ENCODE measurements around the gene INPP4A. TPM values are rescaled to one million over a fixed set of nuclear protein-coding genes. Genes with fewer than 3 reads are reported as not detected.

The INPP4A gene
- total RNA-seq, 2 experiments from 2014 or later, result 123 to 127 TPM

DNA sequence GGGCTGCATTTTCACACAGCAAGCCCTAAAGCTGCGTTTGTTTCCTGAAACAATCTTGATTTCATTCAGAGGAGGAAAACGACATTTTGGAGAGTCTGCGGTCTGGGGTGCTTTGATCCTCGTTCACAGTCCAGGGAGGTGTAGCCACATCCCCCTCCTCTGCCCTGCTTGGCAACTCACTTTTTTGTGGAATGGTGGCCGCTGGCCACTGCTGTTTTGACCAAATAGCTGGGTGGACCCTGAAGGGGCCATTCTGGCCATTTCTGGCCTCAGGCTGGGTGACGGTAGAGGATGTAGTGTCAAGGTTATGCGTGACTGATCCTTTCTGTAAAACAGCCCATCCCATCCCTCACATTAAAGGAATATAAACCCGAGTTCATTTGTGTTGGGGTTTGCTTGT lies 62.2 kb downstream of the INPP4A start:
- POLR2A ChIA-PET, result interaction anchor here (1.6 to 2.3 kb wide), 2 partner anchors 8 to 12 kb away, joined by 5 to 6 read pairs; no protein-coding TSS in a partner anchor
- Mint-ChIP-seq H3K4me3 (no peak overlapping the region), H3K4me1 (peaks cover 79% of the 10 kb centered on the region), H3K9me3 (no peaks in the 10 kb centered on the region), H3K27ac (peak overlapping the region; percentile 14), H3K27me3 (no peaks in the 10 kb centered on the region), H3K36me3 (ENCODE audit: low read depth) (peaks cover 37% of the 10 kb centered on the region)
- DNase-seq, result no peak
- CTCF ChIA-PET, result no interaction called here

DNA sequence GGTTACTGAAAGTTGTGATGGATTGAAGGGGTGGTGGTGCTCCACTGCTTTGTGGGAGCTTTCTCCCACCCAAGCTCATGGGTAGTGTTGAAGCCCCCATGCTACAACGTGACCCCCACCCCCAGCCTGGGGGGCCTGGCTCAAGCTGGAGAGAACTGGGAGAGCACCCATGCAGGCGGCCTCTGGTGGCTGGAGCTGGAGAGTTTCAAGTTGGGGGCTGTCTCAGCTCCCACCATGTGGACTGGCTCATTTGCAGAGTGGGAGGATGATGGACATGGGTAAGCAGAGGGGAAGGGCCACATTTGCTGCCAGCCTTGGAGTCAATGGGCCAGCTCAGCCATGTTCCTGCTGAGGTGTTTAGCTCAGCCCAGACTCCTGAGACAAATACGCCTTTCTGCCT lies 62.8 kb downstream of the INPP4A start:
- peak overlapping the region; percentile 38 for H3K27ac Mint-ChIP-seq
- no peak overlapping the region for H3K4me3 Mint-ChIP-seq
- no peaks in the 10 kb centered on the region for H3K9me3 Mint-ChIP-seq
- POLR2A ChIA-PET, result interaction anchor here (0.8 to 1.6 kb wide), 4 partner anchors 13 to 55 kb away, joined by 3 to 5 read pairs (median 3); no protein-coding TSS in a partner anchor
- DNase-seq, result no peak
- peaks cover 37% of the 10 kb centered on the region for H3K36me3 Mint-ChIP-seq (ENCODE audit: low read depth)
- CTCF ChIA-PET, result interaction anchor here (0.7 to 1.3 kb wide), 2 partner anchors 19 to 20 kb away, joined by 3 read pairs; no protein-coding TSS in a partner anchor
- peaks cover 81% of the 10 kb centered on the region for H3K4me1 Mint-ChIP-seq
- no peaks in the 10 kb centered on the region for H3K27me3 Mint-ChIP-seq

DNA sequence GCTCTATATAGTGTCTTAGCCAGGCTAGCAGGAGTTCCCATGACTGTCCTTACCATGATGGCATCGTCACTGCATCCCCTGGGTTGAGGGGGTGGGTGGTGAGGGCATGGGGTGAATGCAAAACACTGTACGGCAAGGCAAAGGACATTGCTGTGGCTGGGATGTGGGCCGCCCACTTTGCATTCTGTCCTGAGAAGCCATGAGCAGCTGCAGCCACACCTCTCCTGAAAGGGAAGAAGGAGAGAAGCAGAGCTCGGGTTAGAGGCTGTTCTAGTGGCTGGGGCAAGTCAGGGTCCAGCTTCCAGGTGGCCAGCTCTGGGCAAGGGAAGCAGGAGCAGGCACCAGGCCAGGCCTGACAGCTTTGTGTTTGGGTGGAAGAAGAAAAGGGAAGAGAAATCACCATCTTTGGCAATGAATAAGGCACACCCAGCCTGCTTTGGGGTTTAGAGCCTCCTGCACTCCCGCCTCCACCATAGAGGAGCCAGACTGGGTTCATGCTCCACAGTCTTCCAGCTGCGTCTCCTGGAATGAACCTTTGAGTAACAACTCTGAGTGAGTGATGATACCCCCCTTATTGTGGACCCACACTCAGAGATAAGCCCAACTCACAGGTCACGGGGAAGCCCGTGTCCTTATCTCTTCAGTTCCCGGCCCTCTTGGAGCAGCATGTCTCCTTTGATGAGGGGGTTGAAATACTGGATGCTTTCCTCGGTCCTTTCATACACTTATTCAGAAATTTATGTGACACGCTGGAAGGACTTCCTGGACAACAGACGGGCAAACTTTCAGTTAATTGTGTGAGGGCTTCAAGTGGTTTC lies 63.4 kb downstream of the INPP4A start:
- Mint-ChIP-seq H3K4me1 (peaks cover 80% of the 10 kb centered on the region), H3K27ac (peak overlapping the region; percentile 45), H3K4me3 (no peak overlapping the region), H3K9me3 (no peaks in the 10 kb centered on the region), H3K36me3 (ENCODE audit: low read depth) (peaks cover 31% of the 10 kb centered on the region), H3K27me3 (no peaks in the 10 kb centered on the region)
- no peak for DNase-seq
- CTCF ChIA-PET, result interaction anchor here (0.7 to 1.3 kb wide), 3 partner anchors 19 to 28 kb away, joined by 3 read pairs; no protein-coding TSS in a partner anchor
- POLR2A ChIA-PET, result interaction anchor here (0.8 to 1.6 kb wide), 5 partner anchors 9 to 55 kb away, joined by 3 to 5 read pairs (median 3); no protein-coding TSS in a partner anchor

DNA sequence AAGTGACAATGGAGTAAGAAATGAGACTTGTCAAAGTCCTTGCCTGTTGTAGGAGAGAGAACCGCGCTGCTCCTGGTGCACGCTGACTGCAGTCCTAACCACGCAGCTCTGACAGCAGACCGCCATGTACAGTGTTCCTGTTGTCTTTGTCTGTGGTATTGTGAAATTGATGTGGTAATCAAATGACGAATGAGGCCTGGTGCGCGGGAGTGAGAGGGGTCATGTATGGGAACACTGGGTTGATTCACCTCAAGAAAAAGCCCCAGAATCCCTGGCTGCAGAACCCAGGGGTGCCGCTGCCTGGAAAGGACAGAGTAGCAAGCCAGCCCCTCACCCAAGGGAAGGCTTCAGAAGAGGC lies 64.0 kb downstream of the INPP4A start:
- Mint-ChIP-seq H3K27me3 (no peaks in the 10 kb centered on the region), H3K4me3 (no peak overlapping the region), H3K4me1 (peaks cover 78% of the 10 kb centered on the region), H3K36me3 (ENCODE audit: low read depth) (peaks cover 26% of the 10 kb centered on the region), H3K9me3 (no peaks in the 10 kb centered on the region), H3K27ac (peak overlapping the region; percentile 45)
- CTCF ChIA-PET, result interaction anchor here (0.8 kb wide), 1 partner anchor 29 kb away, joined by 3 read pairs; no protein-coding TSS in a partner anchor
- POLR2A ChIA-PET, result interaction anchor here (1.0 kb wide), 1 partner anchor 9 kb away, joined by 4 read pairs; no protein-coding TSS in a partner anchor
- DNase-seq, result peak; percentile 28

DNA sequence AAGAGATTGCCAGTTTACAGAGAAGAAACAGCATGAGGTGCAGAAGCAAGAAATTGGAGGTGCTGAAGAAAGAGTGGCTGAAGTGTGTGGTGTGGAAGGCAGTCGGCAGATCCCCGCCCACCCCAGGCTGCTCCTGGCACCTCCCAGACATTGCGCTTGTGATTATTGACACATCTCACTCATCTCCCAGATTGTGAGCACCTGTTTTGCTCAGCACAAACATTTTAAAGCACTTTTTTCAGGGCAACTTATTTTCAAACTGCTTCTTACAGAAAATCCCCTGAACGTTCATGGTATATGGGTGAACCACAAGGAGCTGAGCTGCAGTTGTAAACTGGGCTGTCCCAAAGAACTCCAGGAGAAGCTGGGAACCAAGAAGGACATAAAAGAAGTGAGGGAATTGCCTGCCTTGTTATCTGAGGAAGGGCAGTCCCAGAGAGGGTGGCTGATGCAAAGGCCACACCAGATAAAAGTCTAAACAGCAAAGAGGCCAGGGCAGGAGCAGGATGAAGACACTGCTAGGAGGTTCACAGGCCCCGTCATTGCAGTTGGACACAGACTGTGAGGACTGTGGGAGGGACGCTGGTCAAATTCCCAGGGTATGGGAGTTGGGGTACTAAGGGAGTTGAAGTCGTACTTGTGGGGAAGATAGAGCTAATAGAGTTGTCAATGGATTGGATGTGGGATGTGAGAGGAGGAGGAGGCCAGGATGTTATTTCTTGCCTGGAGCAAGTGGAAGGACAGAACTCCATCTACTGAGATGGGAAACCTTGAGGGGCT lies 65.1 kb downstream of the INPP4A start:
- CTCF ChIA-PET, result no interaction called here
- POLR2A ChIA-PET, result interaction anchor here (0.7 kb wide), 1 partner anchor 62 kb away, joined by 3 read pairs; no protein-coding TSS in a partner anchor
- Mint-ChIP-seq H3K36me3 (ENCODE audit: low read depth) (peaks cover 16% of the 10 kb centered on the region), H3K27ac (no peak overlapping the region), H3K27me3 (no peaks in the 10 kb centered on the region), H3K4me3 (no peak overlapping the region), H3K9me3 (no peaks in the 10 kb centered on the region), H3K4me1 (peaks cover 77% of the 10 kb centered on the region)
- no peak for DNase-seq

DNA sequence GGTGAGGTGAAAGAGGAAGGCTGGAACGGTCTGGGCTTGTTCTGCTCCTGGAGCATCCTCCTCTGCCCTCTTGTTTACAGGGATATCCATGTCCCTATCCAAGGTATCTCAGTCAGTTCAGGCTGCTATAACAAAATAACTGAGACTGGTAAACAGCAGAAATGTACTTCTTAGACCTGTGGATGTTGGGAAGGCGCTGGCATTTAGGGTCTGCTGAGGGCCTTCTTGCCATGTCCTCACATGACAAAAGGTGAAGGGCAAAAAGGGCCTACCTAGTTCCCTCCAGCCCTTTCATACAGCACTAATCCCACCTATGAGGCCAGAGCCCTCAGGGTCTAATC lies 65.6 kb downstream of the INPP4A start:
- POLR2A ChIA-PET, result interaction anchor here (0.7 kb wide), 1 partner anchor 63 kb away, joined by 3 read pairs; no protein-coding TSS in a partner anchor
- H3K27ac Mint-ChIP-seq, result no peak overlapping the region

DNA sequence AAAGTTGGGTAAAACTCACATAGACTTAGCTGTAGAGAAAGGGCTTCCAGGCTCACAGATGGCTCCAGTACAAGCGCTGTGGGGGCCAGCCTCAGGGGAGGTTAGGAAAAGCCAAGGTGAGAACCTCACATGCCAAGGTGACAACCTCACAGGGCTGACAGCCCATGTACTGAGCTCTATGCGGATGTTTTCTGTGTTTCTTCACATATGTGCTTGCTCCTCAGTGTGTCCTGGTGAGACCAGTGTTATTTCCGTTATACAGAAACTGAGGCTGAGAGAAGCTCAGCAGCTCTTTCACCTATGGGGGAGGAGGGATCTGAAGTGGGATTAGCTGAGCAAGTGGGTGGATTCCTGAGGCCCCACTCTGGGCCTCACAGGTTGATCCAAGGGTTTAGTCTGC lies 67.3 kb downstream of the INPP4A start:
- H3K36me3 Mint-ChIP-seq (ENCODE audit: low read depth), result peaks cover 8% of the 10 kb centered on the region

More for the DNA sequence above, 65.6 kb downstream of the INPP4A start:
- H3K9me3 Mint-ChIP-seq, result no peaks in the 10 kb centered on the region
- DNase-seq, result no peak
- H3K4me3 Mint-ChIP-seq, result no peak overlapping the region
- CTCF ChIA-PET, result no interaction called here
- H3K27me3 Mint-ChIP-seq, result no peaks in the 10 kb centered on the region
- peaks cover 77% of the 10 kb centered on the region for H3K4me1 Mint-ChIP-seq
- H3K36me3 Mint-ChIP-seq (ENCODE audit: low read depth), result peaks cover 15% of the 10 kb centered on the region

DNA sequence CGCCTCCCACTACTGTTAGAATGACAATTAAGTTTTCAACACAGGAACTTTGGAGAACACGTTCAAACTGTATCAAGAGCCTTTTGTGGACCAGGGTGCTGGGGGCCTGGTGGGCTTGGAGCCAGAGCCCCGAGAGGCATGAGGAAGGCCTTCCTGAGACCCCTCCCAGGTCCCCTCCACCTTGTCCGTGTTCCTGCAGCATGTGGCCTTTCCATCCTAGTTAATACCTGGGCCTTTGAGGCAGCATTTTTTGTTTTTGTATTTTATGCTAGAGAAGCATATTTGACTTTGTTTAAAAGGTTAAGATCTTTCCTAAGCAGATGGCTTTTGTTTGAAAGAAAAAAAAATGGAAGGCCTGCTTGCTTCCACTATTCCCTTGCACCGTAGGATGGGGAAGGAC lies 68.0 kb downstream of the INPP4A start:
- peaks cover 4% of the 10 kb centered on the region for H3K36me3 Mint-ChIP-seq (ENCODE audit: low read depth)
- H3K9me3 Mint-ChIP-seq, result no peaks in the 10 kb centered on the region
- DNase-seq, result no peak
- POLR2A ChIA-PET, result no interaction called here
- H3K4me3 Mint-ChIP-seq, result no peak overlapping the region
- CTCF ChIA-PET, result no interaction called here
- peaks cover 79% of the 10 kb centered on the region for H3K4me1 Mint-ChIP-seq
- no peak overlapping the region for H3K27ac Mint-ChIP-seq
- H3K27me3 Mint-ChIP-seq, result no peaks in the 10 kb centered on the region

More for the DNA sequence above, 67.3 kb downstream of the INPP4A start:
- no peaks in the 10 kb centered on the region for H3K9me3 Mint-ChIP-seq
- H3K27me3 Mint-ChIP-seq, result no peaks in the 10 kb centered on the region
- ChIA-PET POLR2A (no interaction called here), CTCF (no interaction called here)
- no peak overlapping the region for H3K4me3 Mint-ChIP-seq
- peaks cover 76% of the 10 kb centered on the region for H3K4me1 Mint-ChIP-seq
- DNase-seq, result no peak
- H3K27ac Mint-ChIP-seq, result peak overlapping the region; percentile 4

DNA sequence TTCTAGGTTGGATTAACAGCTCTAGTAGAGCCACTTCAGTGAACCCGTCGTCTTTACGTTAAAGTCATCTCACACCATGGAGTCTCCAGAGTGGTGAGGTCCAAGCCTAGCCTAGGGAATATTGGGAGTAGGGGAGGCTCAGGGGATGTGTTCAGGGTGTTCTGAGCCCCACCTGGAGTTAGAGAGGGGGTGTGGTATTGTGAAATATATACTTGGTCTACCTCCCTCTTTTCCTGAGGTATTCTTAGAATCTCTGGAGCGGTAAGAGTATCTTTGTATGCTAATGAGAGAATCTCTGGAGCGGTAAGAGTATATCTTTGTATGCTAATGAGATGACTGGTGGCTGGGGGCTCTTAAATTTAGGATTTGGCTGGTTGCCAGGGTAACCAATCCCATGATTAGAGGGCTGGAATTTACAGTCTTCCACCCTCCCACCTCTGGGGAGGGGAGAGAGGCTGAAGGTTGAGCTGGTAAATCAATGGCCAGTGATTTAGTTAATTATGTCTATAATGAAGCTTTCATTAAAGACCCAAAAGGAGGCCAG lies 69.5 kb downstream of the INPP4A start:
- no peak for DNase-seq
- H3K4me3 Mint-ChIP-seq, result no peak overlapping the region
- H3K9me3 Mint-ChIP-seq, result no peaks in the 10 kb centered on the region
- ChIA-PET CTCF (interaction anchor here (1.5 to 2.3 kb wide), 2 partner anchors 27 to 55 kb away, joined by 6 to 10 read pairs; no protein-coding TSS in a partner anchor), POLR2A (interaction anchor here (1.0 to 1.7 kb wide), 5 partner anchors 10 to 64 kb away, joined by 3 to 4 read pairs (median 4); no protein-coding TSS in a partner anchor)
- no peaks in the 10 kb centered on the region for H3K27me3 Mint-ChIP-seq
- H3K36me3 Mint-ChIP-seq (ENCODE audit: low read depth), result peaks cover 6% of the 10 kb centered on the region
- H3K4me1 Mint-ChIP-seq, result peaks cover 70% of the 10 kb centered on the region
- no peak overlapping the region for H3K27ac Mint-ChIP-seq

DNA sequence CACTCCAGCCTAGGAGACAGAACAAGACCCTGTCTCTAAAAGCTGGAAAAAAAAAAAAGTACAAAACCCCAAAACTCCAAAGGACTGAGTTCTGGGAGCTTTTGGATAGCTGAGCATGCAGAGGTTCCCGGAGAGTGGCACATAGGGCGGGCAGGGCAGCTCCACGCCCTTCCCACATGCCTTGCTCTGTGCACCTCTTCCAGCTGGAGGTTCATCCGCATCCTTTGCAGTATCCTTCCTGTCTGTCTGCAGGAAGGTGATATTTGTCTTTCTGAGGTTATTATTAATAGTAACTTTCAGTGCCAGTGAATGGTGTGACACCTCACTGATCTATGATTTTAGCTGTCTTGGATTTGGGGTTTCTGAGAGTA lies 70.2 kb downstream of the INPP4A start:
- peak overlapping the region; percentile 12 for H3K27ac Mint-ChIP-seq
- H3K36me3 Mint-ChIP-seq (ENCODE audit: low read depth), result peaks cover 12% of the 10 kb centered on the region
- H3K9me3 Mint-ChIP-seq, result no peaks in the 10 kb centered on the region
- peaks cover 65% of the 10 kb centered on the region for H3K4me1 Mint-ChIP-seq
- no peak for DNase-seq
- no peak overlapping the region for H3K4me3 Mint-ChIP-seq
- ChIA-PET CTCF (interaction anchor here (1.4 to 2.7 kb wide), 4 partner anchors 11 to 101 kb away, joined by 4 to 10 read pairs (median 7); no protein-coding TSS in a partner anchor), POLR2A (interaction anchor here (0.6 to 1.7 kb wide), 6 partner anchors 9 to 65 kb away, joined by 3 to 6 read pairs (median 4); no protein-coding TSS in a partner anchor)
- no peaks in the 10 kb centered on the region for H3K27me3 Mint-ChIP-seq

DNA sequence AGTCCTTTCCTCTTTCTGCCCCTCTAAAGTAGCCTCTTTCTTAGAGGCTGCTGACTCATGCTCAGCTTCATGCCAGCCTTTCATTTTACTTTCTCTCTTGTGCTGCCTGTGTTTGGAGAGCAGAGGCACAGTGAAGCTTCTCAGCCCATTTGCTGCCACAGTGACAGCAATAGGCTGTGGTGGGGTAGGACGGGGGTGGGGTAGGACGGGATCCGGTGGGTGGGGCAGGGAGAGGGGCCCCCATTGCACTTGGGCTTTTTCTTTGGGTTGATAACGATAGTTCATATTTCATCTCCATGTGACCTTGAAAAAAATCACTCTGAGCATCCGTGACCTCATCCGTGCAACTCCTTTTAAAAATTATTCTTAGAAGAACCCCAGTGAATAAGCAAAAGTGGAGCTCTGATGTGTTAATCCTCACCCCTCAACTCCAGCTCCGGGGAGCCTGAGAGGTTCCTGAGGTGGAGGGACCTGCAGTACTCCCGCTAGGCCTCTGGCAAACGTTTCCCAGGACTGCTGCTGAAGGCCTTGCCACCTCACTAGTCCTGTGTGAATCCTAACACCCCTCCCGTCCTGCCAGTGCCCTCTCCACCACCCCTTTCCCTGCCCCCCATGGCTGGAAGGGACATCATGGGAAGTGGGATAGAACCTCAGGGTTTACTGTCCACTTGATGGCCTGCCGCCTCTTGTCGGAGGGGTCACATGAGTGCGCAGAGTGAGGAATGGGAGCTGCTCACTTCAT lies 70.8 kb downstream of the INPP4A start:
- ChIA-PET CTCF (interaction anchor here (1.1 to 2.7 kb wide), 5 partner anchors 11 to 102 kb away, joined by 3 to 10 read pairs (median 6); no protein-coding TSS in a partner anchor), POLR2A (interaction anchor here (0.6 to 1.7 kb wide), 7 partner anchors 9 to 65 kb away, joined by 3 to 6 read pairs (median 4); no protein-coding TSS in a partner anchor)
- H3K27ac Mint-ChIP-seq, result peak overlapping the region; percentile 12
- H3K9me3 Mint-ChIP-seq, result no peaks in the 10 kb centered on the region
- no peak overlapping the region for H3K4me3 Mint-ChIP-seq
- H3K27me3 Mint-ChIP-seq, result no peaks in the 10 kb centered on the region
- peaks cover 14% of the 10 kb centered on the region for H3K36me3 Mint-ChIP-seq (ENCODE audit: low read depth)
- H3K4me1 Mint-ChIP-seq, result peaks cover 61% of the 10 kb centered on the region
- DNase-seq, result no peak

DNA sequence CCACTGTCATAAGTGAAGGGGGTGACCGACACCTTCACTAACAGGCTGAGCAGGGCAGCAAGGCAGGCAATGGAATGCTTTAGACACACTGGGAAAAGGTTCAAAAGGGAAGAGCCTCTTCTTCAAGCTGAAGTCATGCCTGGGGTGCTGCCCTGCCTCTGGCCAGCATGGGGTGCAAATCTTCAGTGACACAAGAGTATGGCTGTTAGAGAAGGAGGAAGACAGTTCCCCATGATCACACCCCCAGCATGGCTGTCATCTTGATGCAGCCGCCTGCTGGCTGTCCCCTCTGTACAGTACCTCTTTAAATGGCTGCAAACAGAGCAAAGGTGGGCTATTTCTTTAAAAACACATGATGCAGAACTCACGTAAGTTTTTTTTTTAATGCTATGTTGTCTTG lies 71.9 kb downstream of the INPP4A start:
- Mint-ChIP-seq H3K4me3 (no peak overlapping the region), H3K9me3 (no peaks in the 10 kb centered on the region), H3K4me1 (peaks cover 59% of the 10 kb centered on the region), H3K27me3 (no peaks in the 10 kb centered on the region), H3K36me3 (ENCODE audit: low read depth) (peaks cover 21% of the 10 kb centered on the region), H3K27ac (no peak overlapping the region)
- ChIA-PET POLR2A (no interaction called here), CTCF (interaction anchor here (0.8 to 2.7 kb wide), 6 partner anchors 12 to 106 kb away, joined by 3 to 10 read pairs (median 4); no protein-coding TSS in a partner anchor)
- no peak for DNase-seq
